Activated naive CD8-positive, alpha-beta T cell treated with anti-CD3 and anti-CD28 coated beads, Interleukin-2, amount 10 ng/mL, durations not matched to agents 7 days and 5 days (primary cell): ENCODE measurements around the gene LNPK. TPM values are rescaled to one million over a fixed set of nuclear protein-coding genes. Genes with fewer than 3 reads are reported as not detected.

Experiments
- ATAC-seq: fragments of 150-1000 bp; cut with Tn5 transposase; one replicate; pipeline ENCODE4 v1.10.0; 2021; ENCODE audit warnings: low read depth, moderate library complexity
- POLR2A ChIA-PET: fragments of 350-600 bp; sonication (Branson Sonifier 250); formaldehyde crosslinking; loops from one replicate; lab custom pipeline; 2021; ENCODE audit warnings: antibody characterized with exemption; lab: Charles Lee
- DNase-seq: peaks from one replicate; pipeline ENCODE4 v3.0.0; 2021
- H3K27ac Mint-ChIP-seq: one replicate; pipeline ENCODE4 v1.8.0; 2022; ENCODE audit warnings: mild to moderate bottlenecking, mixed read lengths
- H3K27me3 Mint-ChIP-seq: one replicate; pipeline ENCODE4 v1.8.0; 2022; ENCODE audit warnings: mild to moderate bottlenecking, moderate library complexity, mixed read lengths
- H3K36me3 Mint-ChIP-seq: one replicate; pipeline ENCODE4 v1.8.0; 2021; ENCODE audit warnings: mild to moderate bottlenecking, mixed read lengths
- H3K4me1 Mint-ChIP-seq: one replicate; pipeline ENCODE4 v1.8.0; 2021; ENCODE audit warnings: mixed read lengths
- H3K4me3 Mint-ChIP-seq: one replicate; pipeline ENCODE4 v1.8.0; 2022; ENCODE audit warnings: mild to moderate bottlenecking, moderate library complexity, mixed read lengths
- H3K9me3 Mint-ChIP-seq: one replicate; pipeline ENCODE4 v1.8.0; 2021; ENCODE audit warnings: mixed read lengths
- total RNA-seq, 2 experiments: library from RNA; stranded (reverse); gene quantifications; one replicate each; pipeline ENCODE4 v1.2.3, GENCODE V29; 2021

The LNPK gene
- total RNA-seq, 2 experiments from 2014 or later, result 41.5 to 45.4 TPM

- no peak for DNase-seq
- no peaks in the 10 kb centered on the region for H3K36me3 Mint-ChIP-seq
These were observed 122.4 kb downstream of the LNPK start for GRCh38 chr2:175879679-175880078.

DNA sequence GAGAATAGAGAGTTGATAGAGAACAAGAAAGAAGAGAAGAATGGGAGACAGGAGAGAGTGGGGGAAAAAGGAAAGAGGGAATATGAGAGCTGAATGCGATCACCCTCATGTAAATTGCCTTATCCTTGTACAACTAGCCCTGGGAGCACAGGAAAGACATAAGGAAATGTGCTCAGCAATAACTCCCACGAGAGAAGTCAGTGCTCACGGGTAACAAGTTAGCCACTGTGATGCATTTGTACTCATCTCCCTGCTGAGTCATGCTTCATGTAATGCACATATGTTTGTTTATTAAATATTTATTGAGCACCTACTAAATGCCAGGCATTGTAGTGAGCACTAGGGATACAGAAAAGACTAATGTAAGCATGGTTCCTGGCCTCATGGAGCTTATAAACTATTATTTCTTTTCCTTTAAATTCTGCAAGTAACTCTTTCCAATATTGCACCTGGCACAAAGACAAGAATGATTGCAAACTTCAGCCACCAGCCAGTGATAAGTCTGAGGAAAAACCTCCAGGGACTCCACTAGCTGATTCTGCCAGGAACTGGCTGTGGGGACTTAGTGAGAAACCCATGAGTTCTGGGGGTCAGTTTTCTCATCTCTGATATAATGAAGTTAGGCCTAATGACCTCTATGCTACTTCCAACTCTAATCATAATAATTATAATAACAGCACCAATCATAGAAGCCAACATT, 124.1 kb downstream of the LNPK start:
- ATAC-seq (no peak), DNase-seq (no peak)
- H3K4me3 Mint-ChIP-seq, result no peak overlapping the region
- no peaks in the 10 kb centered on the region for H3K4me1 Mint-ChIP-seq
- H3K36me3 Mint-ChIP-seq, result no peaks in the 10 kb centered on the region
- no peaks in the 10 kb centered on the region for H3K9me3 Mint-ChIP-seq
- POLR2A ChIA-PET, result no interaction called here
- peaks cover 6% of the 10 kb centered on the region for H3K27me3 Mint-ChIP-seq
- H3K27ac Mint-ChIP-seq, result no peak overlapping the region

More at GRCh38 chr2:175879679-175880078, 122.4 kb downstream of the LNPK start:
- Mint-ChIP-seq H3K27ac (no peak overlapping the region), H3K4me3 (no peak overlapping the region), H3K4me1 (no peaks in the 10 kb centered on the region), H3K9me3 (no peaks in the 10 kb centered on the region), H3K27me3 (peaks cover 5% of the 10 kb centered on the region)
- no peak for ATAC-seq
- POLR2A ChIA-PET, result no interaction called here

GRCh38 chr2:175874291-175874690, 127.8 kb downstream of the LNPK start:
- Mint-ChIP-seq H3K27ac (no peak overlapping the region), H3K4me3 (no peak overlapping the region), H3K36me3 (no peaks in the 10 kb centered on the region), H3K27me3 (peaks cover 11% of the 10 kb centered on the region), H3K9me3 (no peaks in the 10 kb centered on the region), H3K4me1 (no peaks in the 10 kb centered on the region)
- POLR2A ChIA-PET, result no interaction called here
- DNase-seq (no peak), ATAC-seq (no peak)

Other genes starting within 250 kb of the LNPK start
- not detected for gene EVX2, start 81.7 kb upstream of the LNPK start, total RNA-seq
- gene HOXD13, start 90.5 kb upstream of the LNPK start, total RNA-seq, result not detected
- gene HOXD12, start 97.5 kb upstream of the LNPK start, total RNA-seq, result not detected
- not detected for gene HOXD11, start 105.0 kb upstream of the LNPK start, total RNA-seq
- not detected for gene HOXD10, start 114.5 kb upstream of the LNPK start, total RNA-seq
- gene HOXD9, start 120.5 kb upstream of the LNPK start, total RNA-seq, result not detected
- gene HOXD8, start 127.4 kb upstream of the LNPK start, total RNA-seq, result not detected
- not detected for gene HOXD4, start 149.3 kb upstream of the LNPK start, total RNA-seq
- not detected for gene HOXD3, start 155.0 kb upstream of the LNPK start, total RNA-seq
- gene HOXD1, start 186.4 kb upstream of the LNPK start, total RNA-seq, result not detected